Measurements from ENCODE around the gene PKN1. TPM values are rescaled to one million over a fixed set of nuclear protein-coding genes. Genes with fewer than 3 reads are reported as not detected.
A peak's percentile ranks its signal among the peaks of the same experiment; 100 is the strongest.

The PKN1 gene
- total and polyA plus RNA-seq, 2 of the 13 experiments (the other 11 are each of a cell fraction or from before 2014, with no cell fraction given): 45.7 to 54.5 TPM

DNA sequence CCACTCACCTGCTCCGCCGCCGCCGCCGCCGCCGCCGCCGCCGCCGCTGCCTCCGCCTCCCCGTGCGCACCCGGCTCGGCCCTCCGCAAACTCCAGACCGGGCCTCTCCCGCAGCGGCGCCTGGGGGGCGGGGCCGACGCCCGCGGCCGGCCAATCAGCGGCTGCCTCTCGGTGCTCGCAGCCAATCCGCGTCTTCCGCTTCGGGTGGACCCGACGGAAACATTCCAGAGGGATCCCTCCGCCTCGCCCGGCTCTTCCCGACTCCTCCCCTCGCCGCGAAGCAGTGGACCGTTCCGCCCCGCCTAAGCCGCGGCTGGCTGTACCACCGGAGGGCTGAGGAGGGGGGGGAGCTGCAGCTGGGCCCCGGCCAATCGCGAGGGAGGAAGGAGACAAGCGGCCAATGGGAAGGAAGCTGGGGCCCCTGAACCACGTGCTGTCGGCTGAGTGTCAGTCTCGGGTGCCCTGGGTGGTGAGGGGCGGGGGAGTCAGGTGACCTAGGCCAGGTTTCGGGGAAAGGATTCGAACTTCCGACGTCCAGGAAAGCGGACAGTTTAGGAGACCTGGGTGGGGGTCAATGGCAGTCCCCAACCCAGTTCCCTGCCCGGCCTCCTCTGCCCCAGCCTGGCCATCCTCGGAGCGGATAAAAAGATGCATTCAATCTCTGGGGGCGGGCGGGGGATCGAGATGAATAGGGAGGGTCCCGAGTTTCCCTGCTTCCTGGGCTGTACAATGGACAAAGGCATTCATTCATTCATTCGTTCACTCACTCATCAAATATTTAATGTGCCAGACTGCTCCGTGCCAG is 63.1 kb downstream of the PKN1 start, which contains the start of gene GIPC1 (continued):
- TF ChIP-seq FOXK1 (CRISPR knock-in tag; IDR thresholded peaks at IDR 0.05; ENCODE audit: borderline replicate concordance, low read depth) (peak; percentile 79), POLR2A (IDR thresholded peaks at IDR 0.05; ENCODE audit: insufficient read depth in 1 of 2, low read depth in 2 of 2, low read length in 2 of 2) (peak in 1 of 2 experiments; percentile 34; a peak in 1 of 4 replicates), ZGPAT (CRISPR knock-in tag; IDR thresholded peaks at IDR 0.05) (peak; percentile 79), NFIB (CRISPR knock-in tag; IDR thresholded peaks at IDR 0.05; ENCODE audit: borderline replicate concordance) (no peak), GLI4 (CRISPR knock-in tag; IDR thresholded peaks at IDR 0.05; ENCODE audit: borderline replicate concordance) (peak; percentile 51; the same call in 1 of the 2 replicates), CBX1 (IDR thresholded peaks at IDR 0.05; ENCODE audit: low read depth) (peak; percentile 28), TMF1 (CRISPR knock-in tag; IDR thresholded peaks at IDR 0.05; ENCODE audit: low read depth) (no peak), ADNP (CRISPR knock-in tag; IDR thresholded peaks at IDR 0.05) (0 out of 2 replicates have a peak, but pooled peaks have one; percentile 70), ZBTB7A (CRISPR knock-in tag; IDR thresholded peaks at IDR 0.05) (no peak), CCDC6 (CRISPR knock-in tag; IDR thresholded peaks at IDR 0.05) (no peak), EP300 (IDR thresholded peaks at IDR 0.05; ENCODE audit: low read depth in 2 of 2, low read length in 2 of 2) (peak; percentile 17 to 59; a peak in 3 of 4 replicates), EP300 (CRISPR knock-in tag; IDR thresholded peaks at IDR 0.05; ENCODE audit: borderline replicate concordance) (no peak), HOXD1 (CRISPR knock-in tag; IDR thresholded peaks at IDR 0.05) (0 out of 2 replicates have a peak, but pooled peaks have one; percentile 70), SP5 (CRISPR knock-in tag; IDR thresholded peaks at IDR 0.05; ENCODE audit: borderline replicate concordance, low read depth) (peak; percentile 84)
- TF ChIP-seq, protein P1, sequence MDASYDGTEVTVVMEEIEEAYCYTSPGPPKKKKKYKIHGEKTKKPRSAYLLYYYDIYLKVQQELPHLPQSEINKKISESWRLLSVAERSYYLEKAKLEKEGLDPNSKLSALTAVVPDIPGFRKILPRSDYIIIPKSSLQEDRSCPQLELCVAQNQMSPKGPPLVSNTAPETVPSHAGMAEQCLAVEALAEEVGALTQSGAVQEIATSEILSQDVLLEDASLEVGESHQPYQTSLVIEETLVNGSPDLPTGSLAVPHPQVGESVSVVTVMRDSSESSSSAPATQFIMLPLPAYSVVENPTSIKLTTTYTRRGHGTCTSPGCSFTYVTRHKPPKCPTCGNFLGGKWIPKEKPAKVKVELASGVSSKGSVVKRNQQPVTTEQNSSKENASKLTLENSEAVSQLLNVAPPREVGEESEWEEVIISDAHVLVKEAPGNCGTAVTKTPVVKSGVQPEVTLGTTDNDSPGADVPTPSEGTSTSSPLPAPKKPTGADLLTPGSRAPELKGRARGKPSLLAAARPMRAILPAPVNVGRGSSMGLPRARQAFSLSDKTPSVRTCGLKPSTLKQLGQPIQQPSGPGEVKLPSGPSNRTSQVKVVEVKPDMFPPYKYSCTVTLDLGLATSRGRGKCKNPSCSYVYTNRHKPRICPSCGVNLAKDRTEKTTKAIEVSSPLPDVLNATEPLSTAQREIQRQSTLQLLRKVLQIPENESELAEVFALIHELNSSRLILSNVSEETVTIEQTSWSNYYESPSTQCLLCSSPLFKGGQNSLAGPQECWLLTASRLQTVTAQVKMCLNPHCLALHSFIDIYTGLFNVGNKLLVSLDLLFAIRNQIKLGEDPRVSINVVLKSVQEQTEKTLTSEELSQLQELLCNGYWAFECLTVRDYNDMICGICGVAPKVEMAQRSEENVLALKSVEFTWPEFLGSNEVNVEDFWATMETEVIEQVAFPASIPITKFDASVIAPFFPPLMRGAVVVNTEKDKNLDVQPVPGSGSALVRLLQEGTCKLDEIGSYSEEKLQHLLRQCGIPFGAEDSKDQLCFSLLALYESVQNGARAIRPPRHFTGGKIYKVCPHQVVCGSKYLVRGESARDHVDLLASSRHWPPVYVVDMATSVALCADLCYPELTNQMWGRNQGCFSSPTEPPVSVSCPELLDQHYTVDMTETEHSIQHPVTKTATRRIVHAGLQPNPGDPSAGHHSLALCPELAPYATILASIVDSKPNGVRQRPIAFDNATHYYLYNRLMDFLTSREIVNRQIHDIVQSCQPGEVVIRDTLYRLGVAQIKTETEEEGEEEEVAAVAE (CRISPR knock-in tag; IDR thresholded peaks at IDR 0.05; ENCODE audit: borderline replicate concordance): peak; percentile 78; the same call in 1 of the 2 replicates
- TF ChIP-seq, protein P2, sequence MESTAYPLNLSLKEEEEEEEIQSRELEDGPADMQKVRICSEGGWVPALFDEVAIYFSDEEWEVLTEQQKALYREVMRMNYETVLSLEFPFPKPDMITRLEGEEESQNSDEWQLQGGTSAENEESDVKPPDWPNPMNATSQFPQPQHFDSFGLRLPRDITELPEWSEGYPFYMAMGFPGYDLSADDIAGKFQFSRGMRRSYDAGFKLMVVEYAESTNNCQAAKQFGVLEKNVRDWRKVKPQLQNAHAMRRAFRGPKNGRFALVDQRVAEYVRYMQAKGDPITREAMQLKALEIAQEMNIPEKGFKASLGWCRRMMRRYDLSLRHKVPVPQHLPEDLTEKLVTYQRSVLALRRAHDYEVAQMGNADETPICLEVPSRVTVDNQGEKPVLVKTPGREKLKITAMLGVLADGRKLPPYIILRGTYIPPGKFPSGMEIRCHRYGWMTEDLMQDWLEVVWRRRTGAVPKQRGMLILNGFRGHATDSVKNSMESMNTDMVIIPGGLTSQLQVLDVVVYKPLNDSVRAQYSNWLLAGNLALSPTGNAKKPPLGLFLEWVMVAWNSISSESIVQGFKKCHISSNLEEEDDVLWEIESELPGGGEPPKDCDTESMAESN (CRISPR knock-in tag; conservative IDR thresholded peaks at IDR 0.05): peak; percentile 67; the same call in 1 of the 2 replicates
- TF ChIP-seq, protein P3, sequence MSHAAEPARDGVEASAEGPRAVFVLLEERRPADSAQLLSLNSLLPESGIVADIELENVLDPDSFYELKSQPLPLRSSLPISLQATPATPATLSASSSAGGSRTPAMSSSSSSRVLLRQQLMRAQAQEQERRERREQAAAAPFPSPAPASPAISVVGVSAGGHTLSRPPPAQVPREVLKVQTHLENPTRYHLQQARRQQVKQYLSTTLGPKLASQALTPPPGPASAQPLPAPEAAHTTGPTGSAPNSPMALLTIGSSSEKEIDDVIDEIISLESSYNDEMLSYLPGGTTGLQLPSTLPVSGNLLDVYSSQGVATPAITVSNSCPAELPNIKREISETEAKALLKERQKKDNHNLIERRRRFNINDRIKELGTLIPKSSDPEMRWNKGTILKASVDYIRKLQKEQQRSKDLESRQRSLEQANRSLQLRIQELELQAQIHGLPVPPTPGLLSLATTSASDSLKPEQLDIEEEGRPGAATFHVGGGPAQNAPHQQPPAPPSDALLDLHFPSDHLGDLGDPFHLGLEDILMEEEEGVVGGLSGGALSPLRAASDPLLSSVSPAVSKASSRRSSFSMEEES (CRISPR knock-in tag; IDR thresholded peaks at IDR 0.05): peak; percentile 96
- TF ChIP-seq, protein P4, sequence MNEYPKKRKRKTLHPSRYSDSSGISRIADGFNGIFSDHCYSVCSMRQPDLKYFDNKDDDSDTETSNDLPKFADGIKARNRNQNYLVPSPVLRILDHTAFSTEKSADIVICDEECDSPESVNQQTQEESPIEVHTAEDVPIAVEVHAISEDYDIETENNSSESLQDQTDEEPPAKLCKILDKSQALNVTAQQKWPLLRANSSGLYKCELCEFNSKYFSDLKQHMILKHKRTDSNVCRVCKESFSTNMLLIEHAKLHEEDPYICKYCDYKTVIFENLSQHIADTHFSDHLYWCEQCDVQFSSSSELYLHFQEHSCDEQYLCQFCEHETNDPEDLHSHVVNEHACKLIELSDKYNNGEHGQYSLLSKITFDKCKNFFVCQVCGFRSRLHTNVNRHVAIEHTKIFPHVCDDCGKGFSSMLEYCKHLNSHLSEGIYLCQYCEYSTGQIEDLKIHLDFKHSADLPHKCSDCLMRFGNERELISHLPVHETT (CRISPR knock-in tag; conservative IDR thresholded peaks at IDR 0.05): peak; percentile 90; the same call in 1 of the 2 replicates

All from HepG2 (cell line).